HEK293 (cell line): ENCODE data around the gene KCTD7.

Experiments used
- ATF2 ChIP-seq: fragments of 450-650 bp; formaldehyde crosslinking; IDR thresholded peaks from 2 replicates; pipeline ENCODE4 v1.5.1; 2016; ENCODE audit warnings: missing biosample characterization, missing genetic modification characterization, low read depth
- EGR2 ChIP-seq: fragments of 450-650 bp; formaldehyde crosslinking; IDR thresholded peaks from 2 replicates; pipeline ENCODE4 v1.5.1; 2016; ENCODE audit warnings: low read depth, missing biosample characterization, missing genetic modification characterization
- GLIS2 ChIP-seq: fragments of 450-650 bp; formaldehyde crosslinking; IDR thresholded peaks from 2 replicates; pipeline ENCODE4 v1.5.1; 2016; ENCODE audit warnings: missing biosample characterization, missing genetic modification characterization
- IKZF3 ChIP-seq: fragments of 450-650 bp; IDR thresholded peaks from 2 replicates; pipeline ENCODE4 v1.5.0; 2018; ENCODE audit warnings: missing biosample characterization, mild to moderate bottlenecking, missing genetic modification characterization, moderate library complexity
- KLF1 ChIP-seq: fragments of 450-650 bp; formaldehyde crosslinking; IDR thresholded peaks from 2 replicates; pipeline ENCODE4 v1.5.1; 2016; ENCODE audit warnings: missing biosample characterization, missing genetic modification characterization
- OSR2 ChIP-seq: fragments of 450-650 bp; formaldehyde crosslinking; IDR thresholded peaks from 2 replicates; pipeline ENCODE4 v1.5.1; 2016; ENCODE audit warnings: missing biosample characterization, missing genetic modification characterization
- PBX3 ChIP-seq: sonication (generic); formaldehyde crosslinking; IDR thresholded peaks from 2 replicates; pipeline ENCODE4 v1.8.1; 2022; ENCODE audit warnings: mild to moderate bottlenecking, moderate library complexity, missing genetic modification reagents
- REST ChIP-seq: fragments of 450-650 bp; formaldehyde crosslinking; IDR thresholded peaks from 2 replicates; pipeline ENCODE4 v1.5.1; 2016; ENCODE audit warnings: missing biosample characterization, missing genetic modification characterization
- TRIM28 ChIP-seq: IDR thresholded peaks from 2 replicates; pipeline ENCODE4 v1.6.1; 2011; ENCODE audit warnings: low read length, control low read depth, borderline replicate concordance
- WT1 ChIP-seq: fragments of 450-650 bp; formaldehyde crosslinking; IDR thresholded peaks from 2 replicates; pipeline ENCODE4 v1.5.1; 2016; ENCODE audit warnings: missing biosample characterization, missing genetic modification characterization
- YY1 ChIP-seq: fragments of 450-650 bp; formaldehyde crosslinking; IDR thresholded peaks from 2 replicates; pipeline ENCODE4 v1.5.1; 2018; ENCODE audit warnings: missing biosample characterization, missing genetic modification characterization
- ZBTB8A ChIP-seq: fragments of 450-650 bp; formaldehyde crosslinking; IDR thresholded peaks from 2 replicates; pipeline ENCODE4 v1.5.1; 2016; ENCODE audit warnings: missing biosample characterization, missing genetic modification characterization
- ZNF112 ChIP-seq: fragments of 450-650 bp; formaldehyde crosslinking; IDR thresholded peaks from 2 replicates; pipeline ENCODE4 v1.5.0; 2017; ENCODE audit warnings: missing biosample characterization, missing genetic modification characterization
- ZNF175 ChIP-seq: fragments of 450-650 bp; formaldehyde crosslinking; IDR thresholded peaks from 2 replicates; pipeline ENCODE4 v1.5.1; 2016; ENCODE audit warnings: missing biosample characterization, missing genetic modification characterization
- ZNF223 ChIP-seq: fragments of 450-650 bp; formaldehyde crosslinking; IDR thresholded peaks from 2 replicates; pipeline ENCODE4 v1.5.1; 2016; ENCODE audit warnings: missing biosample characterization, missing genetic modification characterization
- ZNF324 ChIP-seq: fragments of 450-650 bp; formaldehyde crosslinking; IDR thresholded peaks from 2 replicates; pipeline ENCODE4 v1.5.1; 2016; ENCODE audit warnings: missing biosample characterization, missing genetic modification characterization
- ZNF341 ChIP-seq: fragments of 450-650 bp; formaldehyde crosslinking; IDR thresholded peaks from 2 replicates; pipeline ENCODE4; 2016; ENCODE audit warnings: low read depth, missing biosample characterization, missing genetic modification characterization
- ZNF354C ChIP-seq: fragments of 450-650 bp; formaldehyde crosslinking; IDR thresholded peaks from 2 replicates; pipeline ENCODE4 v1.5.1; 2016; ENCODE audit warnings: missing biosample characterization, missing genetic modification characterization, low read depth, borderline replicate concordance
- ZNF394 ChIP-seq: fragments of 450-650 bp; formaldehyde crosslinking; IDR thresholded peaks from 2 replicates; pipeline ENCODE4 v1.5.1; 2016; ENCODE audit warnings: missing biosample characterization, missing genetic modification characterization, mild to moderate bottlenecking, moderate library complexity, borderline replicate concordance
- ZNF514 ChIP-seq: fragments of 450-650 bp; formaldehyde crosslinking; IDR thresholded peaks from 2 replicates; pipeline ENCODE4 v1.5.1; 2016; ENCODE audit warnings: missing biosample characterization, missing genetic modification characterization
- ZNF518A ChIP-seq: fragments of 450-650 bp; formaldehyde crosslinking; conservative IDR thresholded peaks from 2 replicates; pipeline ENCODE4 v1.5.1; 2016; ENCODE audit warnings: low read depth, missing biosample characterization, missing genetic modification characterization
- ZNF596 ChIP-seq: fragments of 450-650 bp; IDR thresholded peaks from 2 replicates; pipeline ENCODE4 v1.5.0; 2018; ENCODE audit warnings: missing biosample characterization, mild to moderate bottlenecking, missing genetic modification characterization, moderate library complexity
- ZNF610 ChIP-seq: fragments of 450-650 bp; formaldehyde crosslinking; IDR thresholded peaks from 2 replicates; pipeline ENCODE4 v1.5.1; 2016; ENCODE audit warnings: missing biosample characterization, missing genetic modification characterization, borderline replicate concordance
- ZNF701 ChIP-seq: fragments of 450-650 bp; formaldehyde crosslinking; IDR thresholded peaks from 2 replicates; pipeline ENCODE4 v1.5.1; 2016; ENCODE audit warnings: missing biosample characterization, missing genetic modification characterization
- ZNF768 ChIP-seq: fragments of 450-650 bp; formaldehyde crosslinking; IDR thresholded peaks from 2 replicates; pipeline ENCODE4 v1.5.1; 2018; ENCODE audit warnings: missing biosample characterization, mild to moderate bottlenecking, missing genetic modification characterization
- ZNF843 ChIP-seq: fragments of 450-650 bp; formaldehyde crosslinking; IDR thresholded peaks from 2 replicates; pipeline ENCODE4 v1.5.1; 2016; ENCODE audit warnings: missing biosample characterization, missing genetic modification characterization
- ZSCAN4 ChIP-seq: fragments of 450-650 bp; formaldehyde crosslinking; IDR thresholded peaks from 2 replicates; pipeline ENCODE4 v1.5.1; 2017; ENCODE audit warnings: missing biosample characterization, missing genetic modification characterization

Gene KCTD7

GRCh38 chr7:66654275-66655112 is 25.8 kb downstream of the KCTD7 start (continued):
- TF ChIP-seq WT1 = peak; percentile 28; the same call in 1 of the 2 replicates
- peak; percentile 39 for TF ChIP-seq EGR2 (tag by site-specific recombination)
- TF ChIP-seq PBX3 (CRISPR knock-in tag) = peak; percentile 84; the same call in 1 of the 2 replicates
- TF ChIP-seq OSR2 (tag by site-specific recombination) = no peak
- no peak for TF ChIP-seq ZNF324 (tag by site-specific recombination)
- no peak for TF ChIP-seq ZNF610
- peak; percentile 8; the same call in 1 of the 2 replicates for TF ChIP-seq REST (tag by site-specific recombination)
- no peak for TF ChIP-seq ZNF354C
- TF ChIP-seq TRIM28 = no peak
- TF ChIP-seq ZNF768 = no peak
- peak; percentile 29; the same call in 1 of the 2 replicates for TF ChIP-seq ZNF843 (tag by site-specific recombination)
- TF ChIP-seq ZNF223 (tag by site-specific recombination) = no peak
- TF ChIP-seq ZBTB8A (tag by site-specific recombination) = peak; percentile 100
- peak; percentile 29; the same call in 1 of the 2 replicates for TF ChIP-seq ZNF341 (tag by site-specific recombination)
- TF ChIP-seq GLIS2 (tag by site-specific recombination) = peak; percentile 91
- TF ChIP-seq ZNF394 (tag by site-specific recombination) = peak; percentile 31; the same call in 1 of the 2 replicates
- TF ChIP-seq ZNF701 (tag by site-specific recombination) = no peak
- TF ChIP-seq ATF2 = no peak
- peak; percentile 53; the same call in 1 of the 2 replicates for TF ChIP-seq KLF1 (tag by site-specific recombination)
- no peak for TF ChIP-seq ZNF514
- TF ChIP-seq ZNF596 (tag by site-specific recombination) = 0 out of 2 replicates have a peak, but pooled peaks have one; percentile 8
- no peak; the same call in 1 of the 2 replicates for TF ChIP-seq YY1 (tag by site-specific recombination)
- TF ChIP-seq ZSCAN4 = no peak
- 0 out of 2 replicates have a peak, but pooled peaks have one; percentile 47 for TF ChIP-seq IKZF3 (tag by site-specific recombination)
- no peak for TF ChIP-seq ZNF112 (tag by site-specific recombination)
- peak; percentile 81 for TF ChIP-seq ZNF518A (tag by site-specific recombination)
- no peak for TF ChIP-seq ZNF175 (tag by site-specific recombination)
